GM18909 (cell line): ENCODE data around the gene POLR2H.

ENCODE experiments used
- ATAC-seq: cut with Tn5 transposase; IDR thresholded peaks from one replicate; pipeline ENCODE4 v1.9.1; 2021; ENCODE audit warnings: mild to moderate bottlenecking; ENCODE audit not compliant: unreplicated experiment, poor library complexity

The POLR2H gene

GRCh38 chr3:184368116-184368515 lies 6.6 kb downstream of the POLR2H start:
- no peak for ATAC-seq

GRCh38 chr3:184368586-184369183 lies 7.2 kb downstream of the POLR2H start:
- ATAC-seq = no peak

GRCh38 chr3:184371570-184372018 lies 10.1 kb downstream of the POLR2H start:
- ATAC-seq = peak; percentile 84

GRCh38 chr3:184372296-184372821 lies 10.8 kb downstream of the POLR2H start:
- ATAC-seq = no peak

GRCh38 chr3:184372911-184373310 lies 11.4 kb downstream of the POLR2H start:
- no peak for ATAC-seq

- ATAC-seq = no peak
Observed at GRCh38 chr3:184373422-184373821, 11.9 kb downstream of the POLR2H start.

GRCh38 chr3:184375747-184376461 lies 14.4 kb downstream of the POLR2H start:
- ATAC-seq = no peak

- no peak for ATAC-seq
Observed at GRCh38 chr3:184377374-184377773, 15.9 kb downstream of the POLR2H start.

GRCh38 chr3:184377882-184378445 lies 16.5 kb downstream of the POLR2H start, which contains the start of gene THPO:
THPO (minus strand) TSS chr3:184378207; CDS start chr3:184376259, 1,948 bp downstream.
- no peak for ATAC-seq

GRCh38 chr3:184378651-184379357 lies 17.3 kb downstream of the POLR2H start:
- ATAC-seq = no peak

- ATAC-seq = no peak
Observed at GRCh38 chr3:184379358-184380184, 18.1 kb downstream of the POLR2H start, which contains the start of gene CHRD. CHRD (plus strand) TSS chr3:184380054; CDS start chr3:184380319, 265 bp downstream.

- ATAC-seq = no peak
Observed at GRCh38 chr3:184380185-184380626, 18.7 kb downstream of the POLR2H start.

- ATAC-seq = no peak
Observed at GRCh38 chr3:184380627-184381260, 19.2 kb downstream of the POLR2H start.

GRCh38 chr3:184381261-184382224 lies 20.0 kb downstream of the POLR2H start:
- ATAC-seq = no peak

- no peak for ATAC-seq
Observed at GRCh38 chr3:184382326-184383032, 21.0 kb downstream of the POLR2H start.

GRCh38 chr3:184383033-184383740 lies 21.7 kb downstream of the POLR2H start:
- no peak for ATAC-seq

GRCh38 chr3:184384342-184384741 lies 22.8 kb downstream of the POLR2H start:
- ATAC-seq = no peak
